ENCODE data around the gene CA7.

The CA7 gene

DNA sequence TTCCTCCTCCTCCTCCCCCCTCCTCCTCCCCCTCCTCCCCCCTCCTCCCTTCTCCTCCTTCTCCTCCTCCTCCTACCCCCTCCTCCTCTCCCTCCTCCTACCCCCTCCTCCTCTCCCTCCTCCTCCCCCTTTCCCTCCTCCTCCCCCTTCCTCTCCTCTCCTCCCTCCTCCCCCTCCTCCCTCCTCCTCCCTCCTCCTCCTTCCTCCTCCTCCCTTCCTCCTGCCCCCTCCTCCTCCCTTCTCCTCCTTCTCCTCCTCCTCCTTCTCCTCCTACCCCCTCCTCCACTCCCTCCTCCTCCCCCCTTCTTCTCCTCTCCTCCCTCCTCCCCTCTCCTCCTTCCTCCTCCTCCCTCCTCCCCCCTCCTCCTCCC lies 29.5 kb downstream of the CA7 start:
- Histone ChIP-seq H3K36me3 (no peaks in the 10 kb centered on the region), H3K27me3 (no peaks in the 10 kb centered on the region), H3K4me3 (ENCODE audit: low read depth in 1 of 2, low read length in 1 of 2) (no peak overlapping the region), H3K4me1 (ENCODE audit: control insufficient read depth in 1 of 2, insufficient read depth in 1 of 2, low read depth in 1 of 2, low read length in 1 of 2) (peaks cover 17 to 20% of the 10 kb centered on the region in 2 experiments), H3K9me3 (no peaks in the 10 kb centered on the region), H3K27ac (peak overlapping the region; percentile 72)
- TF ChIP-seq, protein P1, sequence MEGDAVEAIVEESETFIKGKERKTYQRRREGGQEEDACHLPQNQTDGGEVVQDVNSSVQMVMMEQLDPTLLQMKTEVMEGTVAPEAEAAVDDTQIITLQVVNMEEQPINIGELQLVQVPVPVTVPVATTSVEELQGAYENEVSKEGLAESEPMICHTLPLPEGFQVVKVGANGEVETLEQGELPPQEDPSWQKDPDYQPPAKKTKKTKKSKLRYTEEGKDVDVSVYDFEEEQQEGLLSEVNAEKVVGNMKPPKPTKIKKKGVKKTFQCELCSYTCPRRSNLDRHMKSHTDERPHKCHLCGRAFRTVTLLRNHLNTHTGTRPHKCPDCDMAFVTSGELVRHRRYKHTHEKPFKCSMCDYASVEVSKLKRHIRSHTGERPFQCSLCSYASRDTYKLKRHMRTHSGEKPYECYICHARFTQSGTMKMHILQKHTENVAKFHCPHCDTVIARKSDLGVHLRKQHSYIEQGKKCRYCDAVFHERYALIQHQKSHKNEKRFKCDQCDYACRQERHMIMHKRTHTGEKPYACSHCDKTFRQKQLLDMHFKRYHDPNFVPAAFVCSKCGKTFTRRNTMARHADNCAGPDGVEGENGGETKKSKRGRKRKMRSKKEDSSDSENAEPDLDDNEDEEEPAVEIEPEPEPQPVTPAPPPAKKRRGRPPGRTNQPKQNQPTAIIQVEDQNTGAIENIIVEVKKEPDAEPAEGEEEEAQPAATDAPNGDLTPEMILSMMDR (IDR thresholded peaks at IDR 0.05): no peak

DNA sequence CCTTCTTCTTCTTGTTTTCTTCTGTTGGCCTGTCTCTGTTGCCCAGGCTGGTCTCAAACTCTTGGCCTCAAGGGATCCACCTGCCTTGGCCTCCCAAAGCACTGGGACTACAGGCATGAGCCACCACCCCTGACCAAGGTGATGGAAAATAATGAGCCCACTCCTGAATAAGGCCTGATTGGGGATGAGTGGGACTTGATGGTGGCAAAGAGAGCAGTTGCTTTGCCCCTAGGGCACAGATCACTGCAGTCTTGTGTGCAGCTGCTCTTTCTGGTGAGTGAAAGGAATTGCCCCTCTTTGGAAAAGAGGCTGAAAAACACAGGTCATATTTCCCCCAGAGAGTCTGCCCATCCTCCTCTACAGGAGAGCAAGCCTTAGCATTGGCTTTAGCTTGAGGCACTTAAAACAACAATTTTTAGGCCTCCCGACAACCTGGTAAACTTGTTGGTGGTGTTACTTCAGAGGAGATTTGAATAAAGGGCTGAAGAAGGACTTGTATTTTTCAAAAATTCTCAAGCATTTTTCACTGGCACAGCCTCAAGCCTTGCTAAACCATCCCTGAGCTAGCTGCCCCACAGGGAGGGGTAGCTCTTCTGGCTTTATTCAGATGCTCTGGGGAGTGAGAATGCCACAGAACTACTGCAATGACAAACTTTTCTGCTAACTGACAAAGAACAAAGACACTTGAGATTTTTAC lies 30.0 kb downstream of the CA7 start:
- Histone ChIP-seq H3K27ac (peak overlapping the region; percentile 50), H3K9me3 (no peaks in the 10 kb centered on the region), H3K36me3 (no peaks in the 10 kb centered on the region), H3K27me3 (no peaks in the 10 kb centered on the region), H3K4me3 (ENCODE audit: low read depth in 1 of 2, low read length in 1 of 2) (no peak overlapping the region), H3K4me1 (ENCODE audit: control insufficient read depth in 1 of 2, insufficient read depth in 1 of 2, low read depth in 1 of 2, low read length in 1 of 2) (peaks cover 17 to 20% of the 10 kb centered on the region in 2 experiments)
- TF ChIP-seq, protein P1 (IDR thresholded peaks at IDR 0.05): no peak

DNA sequence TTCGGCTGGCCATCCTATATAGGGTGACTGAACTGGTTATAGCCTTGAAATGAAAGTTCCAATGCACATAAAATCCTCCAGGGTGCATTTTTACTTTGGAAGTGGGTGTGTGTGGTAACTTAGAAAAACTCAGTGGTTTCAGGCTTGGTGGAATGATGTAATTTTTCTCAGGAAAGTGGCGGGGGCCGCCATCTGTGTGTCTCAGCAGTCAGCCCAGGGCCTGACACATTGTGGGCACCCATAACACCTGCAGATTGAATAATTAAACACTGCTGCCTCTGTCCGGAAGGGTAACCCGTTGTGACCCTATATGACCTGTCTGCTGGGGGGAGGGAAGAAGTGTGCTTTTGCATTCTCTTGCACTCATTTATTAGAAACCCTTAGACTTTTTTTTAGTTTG lies 33.9 kb downstream of the CA7 start:
- Histone ChIP-seq H3K4me1 (ENCODE audit: control insufficient read depth in 1 of 2, insufficient read depth in 1 of 2, low read depth in 1 of 2, low read length in 1 of 2) (peaks cover 25 to 28% of the 10 kb centered on the region in 2 experiments), H3K4me3 (ENCODE audit: low read depth in 1 of 2, low read length in 1 of 2) (no peak overlapping the region), H3K27me3 (peaks cover 16% of the 10 kb centered on the region), H3K27ac (no peak overlapping the region), H3K36me3 (no peaks in the 10 kb centered on the region), H3K9me3 (no peaks in the 10 kb centered on the region)
- TF ChIP-seq, protein P1 (IDR thresholded peaks at IDR 0.05): no peak

DNA sequence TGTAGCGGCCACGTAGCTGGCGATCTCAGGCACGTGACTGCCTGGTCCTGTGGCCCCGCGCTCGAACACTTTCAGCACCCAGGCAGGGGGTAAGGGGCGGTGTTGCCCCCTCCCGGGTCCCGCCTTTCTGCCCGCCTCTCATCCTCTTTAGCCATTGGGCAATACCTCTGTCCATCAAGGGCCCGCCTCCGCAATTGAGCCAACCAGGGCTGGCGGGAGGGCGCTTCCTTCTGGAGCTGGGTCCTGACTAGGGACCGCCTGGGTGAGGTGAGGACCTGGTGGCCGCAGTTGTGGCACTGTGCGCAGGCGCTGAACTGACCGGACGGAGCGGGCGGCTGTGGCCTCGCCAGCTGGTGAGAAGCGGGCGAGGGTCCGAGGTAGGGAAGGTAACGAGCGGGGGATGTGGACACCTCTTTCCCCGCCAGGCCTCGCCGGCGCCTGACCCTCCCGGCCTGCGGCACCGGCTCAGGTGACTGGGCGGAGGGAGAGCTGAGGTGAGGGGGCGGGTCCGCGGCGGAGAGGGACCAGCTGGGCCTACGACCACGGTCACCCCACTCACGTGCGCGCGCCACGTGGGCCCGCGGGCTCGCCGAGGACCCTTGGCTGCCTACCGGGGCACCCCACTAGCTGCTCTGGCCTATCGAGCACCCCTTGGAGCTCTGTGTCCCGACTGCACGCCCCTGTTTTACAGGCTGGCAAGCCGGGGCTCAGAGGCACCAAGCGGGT lies 36.2 kb downstream of the CA7 start, which contains the start of gene PDP2:
Gene PDP2 (plus strand): TSS at position 228 of the 726 bp plus-strand sequence. CDS start 3,770 bp downstream, outside the sequence.
- Histone ChIP-seq H3K27ac (no peak within 1 kb of the TSS), H3K4me1 (ENCODE audit: control insufficient read depth in 1 of 2, insufficient read depth in 1 of 2, low read depth in 1 of 2, low read length in 1 of 2) (peaks cover 20% of the 10 kb centered on the region in 2 experiments)
- TF ChIP-seq, protein P1 (IDR thresholded peaks at IDR 0.05): peak; percentile 51

DNA sequence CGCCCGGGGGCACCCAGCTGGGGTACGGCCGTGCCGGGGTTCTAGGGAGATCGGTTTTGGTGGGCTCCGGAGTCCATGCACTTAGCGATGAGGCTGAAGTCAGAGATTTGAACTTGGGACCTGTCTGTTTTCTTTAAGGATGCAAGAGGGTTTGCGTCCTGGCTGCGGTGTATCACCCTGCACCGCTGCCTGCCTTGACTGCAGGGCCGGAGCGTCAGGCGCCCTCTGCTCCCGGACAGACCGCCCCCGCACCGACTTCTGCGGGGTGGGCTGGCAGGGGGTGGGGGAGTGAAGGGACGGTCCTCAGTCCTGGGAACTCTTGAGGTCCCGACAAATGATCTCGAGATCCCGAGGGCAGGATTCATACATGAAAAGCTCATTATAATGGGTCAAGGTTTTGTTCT lies 36.8 kb downstream of the CA7 start:
- TF ChIP-seq, protein P1 (IDR thresholded peaks at IDR 0.05): no peak
- Histone ChIP-seq H3K36me3 (peaks cover 11% of the 10 kb centered on the region), H3K27me3 (peaks cover 16% of the 10 kb centered on the region), H3K4me1 (ENCODE audit: control insufficient read depth in 1 of 2, insufficient read depth in 1 of 2, low read depth in 1 of 2, low read length in 1 of 2) (peaks cover 20% of the 10 kb centered on the region in 2 experiments), H3K9me3 (no peaks in the 10 kb centered on the region), H3K4me3 (ENCODE audit: low read depth in 1 of 2, low read length in 1 of 2) (peak overlapping the region; percentile 85 to 86), H3K27ac (no peak overlapping the region)

More for the DNA sequence above, 36.2 kb downstream of the CA7 start, which contains the start of gene PDP2:
- peak within 1 kb of the TSS; percentile 85 to 86 for H3K4me3 ChIP-seq (ENCODE audit: low read depth in 1 of 2, low read length in 1 of 2)
- H3K27me3 ChIP-seq: peaks cover 16% of the 10 kb centered on the region
- H3K36me3 ChIP-seq: peaks cover 10% of the 10 kb centered on the region
- H3K9me3 ChIP-seq: no peaks in the 10 kb centered on the region
